KG1 (cell line): ENCODE measurements around the gene IL2.

Experiments used
- DNase-seq: peaks from one replicate; lab custom pipeline; 2025; lab: John Stamatoyannopoulos, UW

IL2 gene

DNA sequence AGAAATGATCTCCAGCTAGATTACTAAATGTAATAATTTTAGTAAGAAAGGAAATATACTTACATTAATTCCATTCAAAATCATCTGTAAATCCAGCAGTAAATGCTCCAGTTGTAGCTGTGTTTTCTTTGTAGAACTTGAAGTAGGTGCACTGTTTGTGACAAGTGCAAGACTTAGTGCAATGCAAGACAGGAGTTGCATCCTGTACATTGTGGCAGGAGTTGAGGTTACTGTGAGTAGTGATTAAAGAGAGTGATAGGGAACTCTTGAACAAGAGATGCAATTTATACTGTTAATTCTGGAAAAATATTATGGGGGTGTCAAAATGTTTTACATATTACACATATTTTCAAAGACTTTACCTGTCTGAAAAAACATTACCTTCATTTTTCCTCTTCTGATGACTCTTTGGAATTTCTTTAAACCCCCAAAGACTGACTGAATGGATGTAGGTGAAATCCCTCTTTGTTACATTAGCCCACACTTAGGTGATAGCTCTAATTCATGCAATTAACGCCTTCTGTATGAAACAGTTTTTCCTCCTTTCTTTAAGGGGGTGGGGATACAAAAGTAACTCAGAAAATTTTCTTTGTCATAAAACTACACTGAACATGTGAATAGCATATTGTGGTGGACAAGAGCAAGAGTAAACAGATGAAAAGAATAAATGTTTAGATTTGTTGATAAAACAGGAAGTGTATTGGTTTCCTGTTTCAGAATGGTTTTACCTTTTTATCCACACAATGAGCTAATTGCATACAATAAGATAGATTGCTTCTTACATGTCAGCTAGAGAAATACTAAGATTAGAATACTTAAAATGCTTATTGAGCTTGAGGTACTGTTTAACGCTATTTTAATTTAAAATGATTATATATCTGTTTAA lies at the start of gene IL2:
Gene IL2 (minus strand): TSS at position 495 of the 886 bp plus-strand sequence. CDS start 285 bp downstream, at position 210.
- no peak for DNase-seq

DNA sequence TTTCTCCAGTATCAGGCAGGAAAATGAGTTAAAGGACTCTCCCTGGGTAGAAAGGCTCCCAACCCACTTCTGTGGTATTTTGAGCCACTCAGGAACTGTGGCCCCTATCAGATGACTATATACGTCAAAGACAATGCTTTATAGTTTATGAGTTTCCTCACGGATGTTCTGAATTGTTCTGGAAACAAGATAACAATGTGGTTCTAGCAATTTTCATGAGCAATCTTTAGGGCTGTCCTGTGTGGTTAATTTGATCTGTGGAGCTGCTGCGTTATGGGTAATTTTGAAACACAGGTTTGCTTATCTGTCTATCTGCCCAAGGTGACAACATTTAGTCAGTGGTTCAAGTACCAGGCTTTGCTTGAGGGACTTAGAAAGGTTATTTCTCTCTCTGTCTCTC lies 46.7 kb upstream of the IL2 start:
- no peak for DNase-seq

DNA sequence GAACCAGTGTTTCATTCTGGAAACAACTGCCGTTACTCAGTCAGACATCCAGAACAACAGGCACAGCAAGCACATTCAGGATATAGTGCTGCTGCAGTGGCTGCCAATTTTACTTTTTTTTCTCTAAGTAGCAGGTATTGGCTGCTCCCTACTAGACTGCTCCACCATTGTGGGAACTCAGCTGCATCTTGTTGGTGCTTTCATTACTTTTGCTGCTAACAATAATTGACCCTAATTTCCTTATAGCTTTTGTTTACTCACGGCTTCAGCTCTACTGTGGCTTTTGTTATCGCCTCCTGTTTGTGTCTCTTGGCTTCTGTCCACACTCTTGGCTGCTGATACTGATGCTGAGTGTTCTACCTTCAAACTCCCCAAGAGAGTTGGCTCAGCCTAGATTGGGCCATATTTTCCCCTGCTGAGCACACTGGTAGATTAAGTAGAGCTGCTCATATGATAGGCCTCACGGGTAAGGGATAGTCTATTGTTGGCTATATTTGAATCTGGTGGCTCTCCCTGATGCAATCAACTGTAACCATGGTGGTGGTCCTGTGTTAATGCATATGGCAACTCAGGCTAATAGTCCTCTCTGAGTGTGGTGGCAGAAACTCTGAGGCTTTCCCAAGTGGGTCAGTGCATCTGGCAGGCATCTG lies 44.5 kb upstream of the IL2 start:
- DNase-seq, result no peak

DNA sequence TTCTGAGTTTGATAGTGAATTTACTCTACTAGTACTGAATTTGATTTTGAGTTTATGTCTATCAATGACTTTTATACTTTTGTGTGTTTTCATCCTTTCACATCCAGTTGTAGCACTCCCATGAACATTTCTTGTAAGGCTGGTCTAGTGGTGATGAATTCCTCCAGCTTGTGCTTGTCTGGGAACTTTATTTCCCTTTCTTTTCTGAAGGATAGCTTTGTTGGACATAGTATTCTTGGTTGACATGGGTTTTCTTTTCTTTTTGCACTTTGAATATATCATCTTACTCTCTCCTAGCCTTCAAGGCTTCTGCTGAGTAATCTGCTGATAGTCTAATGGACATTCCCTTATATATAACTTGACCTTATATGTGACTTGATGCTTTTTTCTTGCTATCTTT lies 32.5 kb upstream of the IL2 start:
- no peak for DNase-seq

DNA sequence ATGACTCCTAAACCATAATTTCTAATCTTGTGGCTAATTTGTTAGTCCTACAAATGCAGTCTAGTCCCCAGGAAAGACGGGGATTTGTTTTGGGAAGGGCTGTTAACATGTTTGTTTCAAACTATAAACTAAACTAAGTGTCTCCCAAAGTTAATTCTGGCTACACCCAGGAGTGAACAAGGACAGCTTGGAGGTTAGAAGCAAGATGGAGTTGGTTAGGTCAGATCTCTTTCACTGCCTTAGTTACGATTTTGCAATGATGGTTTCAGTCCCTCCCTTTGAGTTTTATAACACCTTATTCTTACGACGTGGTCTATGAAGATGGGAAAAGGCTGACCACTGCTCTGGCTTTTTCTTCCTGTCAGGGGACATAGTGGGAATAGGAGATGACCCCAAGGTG lies 27.0 kb upstream of the IL2 start:
- DNase-seq, result no peak

DNA sequence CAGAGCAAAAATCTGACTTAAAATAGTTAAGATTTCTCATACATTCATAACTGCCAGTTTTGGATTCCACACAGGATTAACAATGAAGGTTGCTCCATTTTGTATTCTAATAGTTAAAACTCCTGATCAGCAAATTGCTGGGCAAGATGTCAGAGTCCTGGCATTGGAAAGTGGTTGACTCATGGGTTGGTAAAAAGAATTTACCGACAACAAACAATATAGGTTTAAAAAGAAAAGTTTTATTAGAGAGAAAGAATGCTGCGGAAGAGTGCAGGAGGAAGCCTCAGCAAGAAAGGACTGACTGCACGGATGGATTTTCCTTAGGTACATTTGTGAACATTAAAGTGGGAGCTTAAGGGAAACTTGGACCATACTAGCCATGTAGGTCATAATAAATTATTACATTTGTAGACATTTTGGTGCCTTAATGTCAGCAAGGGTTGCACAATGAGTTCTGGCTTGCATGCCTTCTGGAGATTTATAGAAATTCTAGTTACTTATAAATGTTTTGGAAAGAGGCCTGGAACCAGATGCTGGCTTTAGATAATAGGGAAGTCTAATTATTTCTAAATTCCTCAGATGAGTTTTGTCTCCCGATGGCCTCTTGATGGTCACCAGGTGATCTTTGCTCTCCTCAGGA lies 25.4 kb upstream of the IL2 start:
- DNase-seq, result no peak

DNA sequence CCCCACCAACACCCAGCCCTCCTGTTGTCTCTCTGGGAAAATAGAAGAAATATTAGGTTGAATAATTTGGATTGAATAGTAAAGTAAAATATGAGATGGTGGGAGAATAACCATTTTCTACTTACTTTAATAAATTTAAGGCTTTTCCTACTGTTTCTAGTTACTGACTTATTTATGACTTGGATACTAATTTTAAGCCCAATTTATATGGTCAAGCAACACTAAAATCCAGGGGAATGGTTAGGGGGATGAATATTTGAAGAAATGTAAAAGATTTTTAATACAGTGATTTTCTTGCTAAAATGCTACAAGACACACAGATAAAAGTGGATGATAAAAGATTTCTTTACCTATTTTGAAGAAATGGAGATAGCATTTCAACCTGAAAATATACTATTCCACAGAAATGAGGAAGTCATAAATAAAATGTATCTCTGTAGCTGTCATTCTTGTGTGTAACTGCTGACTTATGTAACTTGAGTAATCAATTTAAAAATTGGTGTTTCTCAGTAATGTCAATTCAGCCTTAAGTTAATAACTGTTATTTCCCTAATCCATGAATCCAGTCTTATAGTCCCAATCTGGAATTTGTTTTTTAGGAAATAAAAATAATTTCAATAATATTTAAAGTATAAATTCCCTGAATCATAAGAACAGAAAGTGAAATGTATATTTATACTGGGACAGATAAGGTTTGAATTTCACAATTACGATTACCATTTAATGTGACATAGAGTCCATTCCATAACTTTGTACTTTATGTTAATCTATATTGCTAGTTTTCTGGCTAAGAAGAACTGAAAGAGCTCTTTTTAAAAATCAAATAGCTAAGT lies 24.3 kb upstream of the IL2 start:
- DNase-seq, result no peak

DNA sequence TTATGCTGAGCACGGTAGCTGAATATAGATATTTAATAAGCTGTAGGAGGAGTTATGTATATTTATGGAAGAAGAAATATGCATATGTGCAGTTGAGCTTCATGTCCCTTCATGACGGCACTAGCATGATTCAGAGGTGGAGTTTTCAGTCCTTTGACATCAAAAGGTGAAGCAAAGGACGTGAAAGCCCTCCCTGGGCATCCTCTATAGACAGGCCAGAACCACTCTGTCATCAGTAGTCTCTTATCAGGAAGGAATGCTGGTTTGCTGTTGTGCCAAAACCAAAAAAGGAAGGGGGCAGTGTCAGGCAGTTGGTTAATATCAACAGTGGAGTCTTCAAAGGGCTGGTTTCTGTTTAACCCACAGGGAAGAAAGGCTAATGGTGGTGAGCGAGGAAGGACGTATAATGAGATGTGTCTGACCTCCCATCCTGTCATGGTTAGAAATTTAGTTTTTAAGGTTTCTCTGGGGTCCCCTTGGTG lies 23.5 kb upstream of the IL2 start:
- DNase-seq, result no peak

DNA sequence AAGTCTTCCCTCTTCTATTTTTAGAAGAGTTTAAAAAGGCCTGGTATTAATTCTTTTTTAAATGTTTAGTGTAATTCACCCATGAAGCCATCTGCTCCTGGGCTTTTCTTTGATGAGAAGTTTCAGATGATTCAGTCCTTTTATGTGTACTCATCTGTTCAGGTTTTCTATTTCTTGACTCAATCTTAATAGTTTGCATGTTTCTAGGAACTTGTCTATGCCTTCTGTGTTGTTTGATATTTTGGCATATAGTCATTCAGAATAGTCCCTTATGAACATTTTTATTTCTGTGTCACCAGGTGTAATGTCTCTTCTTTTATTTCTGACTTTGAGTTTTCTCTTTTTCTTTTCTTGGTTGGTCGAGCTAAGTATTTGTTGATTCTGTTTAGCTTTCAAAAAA lies 20.2 kb upstream of the IL2 start:
- no peak for DNase-seq

DNA sequence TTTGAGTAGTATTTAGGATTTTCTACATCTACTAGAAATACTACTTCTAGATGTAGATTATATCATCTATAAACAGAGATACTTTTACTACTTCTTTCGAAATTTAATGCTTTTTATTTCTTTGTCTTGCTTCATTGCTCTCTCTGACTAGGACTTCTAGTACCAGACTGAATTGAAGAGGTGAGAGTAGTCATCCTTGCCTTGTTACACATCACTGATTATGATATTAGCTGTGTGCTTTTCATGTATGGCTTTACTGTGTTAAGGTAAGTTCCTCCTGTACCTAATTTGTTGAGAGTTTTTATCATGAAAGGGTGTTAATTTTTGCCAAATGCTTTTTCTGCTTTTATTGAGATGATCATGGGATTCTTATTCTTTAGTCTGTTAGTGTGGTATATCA lies 19.6 kb upstream of the IL2 start:
- DNase-seq, result no peak

DNA sequence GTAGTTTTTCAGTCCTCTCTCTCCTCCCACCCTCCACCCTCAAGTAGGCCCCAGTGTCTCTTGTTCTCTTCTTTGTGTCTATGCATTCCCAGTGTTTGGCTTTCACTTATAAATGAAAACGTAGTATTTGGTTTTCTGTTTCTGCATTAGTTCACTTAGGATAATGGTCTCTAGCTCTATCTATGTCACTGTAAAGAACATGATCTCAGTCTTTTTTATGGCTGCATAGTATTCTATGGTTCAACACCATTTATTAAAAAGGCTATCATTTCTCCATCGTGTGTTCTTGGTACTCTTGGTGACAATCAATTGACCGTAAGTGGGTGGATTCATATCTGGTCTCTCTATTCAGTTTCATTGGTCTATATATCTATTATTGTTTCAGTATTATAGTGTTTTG lies 18.7 kb upstream of the IL2 start:
- no peak for DNase-seq

DNA sequence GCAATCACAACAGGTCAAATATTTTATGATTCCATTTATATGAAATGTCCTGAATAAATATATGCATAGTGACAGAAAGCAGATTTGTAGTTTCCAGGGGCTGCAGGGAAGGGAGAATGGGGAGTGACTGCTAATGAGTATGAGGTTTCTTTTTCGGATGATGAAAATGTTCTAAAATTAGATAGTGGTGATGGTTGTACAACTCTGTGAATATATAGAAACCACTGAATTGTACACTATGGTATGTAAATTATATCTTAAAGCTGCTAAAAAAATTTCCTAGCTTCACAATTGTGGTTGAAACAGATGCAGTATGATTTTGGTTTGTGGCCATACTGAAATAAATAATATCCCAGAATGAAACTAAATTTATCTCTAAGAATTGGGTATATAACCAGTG lies 12.9 kb upstream of the IL2 start:
- DNase-seq, result no peak

DNA sequence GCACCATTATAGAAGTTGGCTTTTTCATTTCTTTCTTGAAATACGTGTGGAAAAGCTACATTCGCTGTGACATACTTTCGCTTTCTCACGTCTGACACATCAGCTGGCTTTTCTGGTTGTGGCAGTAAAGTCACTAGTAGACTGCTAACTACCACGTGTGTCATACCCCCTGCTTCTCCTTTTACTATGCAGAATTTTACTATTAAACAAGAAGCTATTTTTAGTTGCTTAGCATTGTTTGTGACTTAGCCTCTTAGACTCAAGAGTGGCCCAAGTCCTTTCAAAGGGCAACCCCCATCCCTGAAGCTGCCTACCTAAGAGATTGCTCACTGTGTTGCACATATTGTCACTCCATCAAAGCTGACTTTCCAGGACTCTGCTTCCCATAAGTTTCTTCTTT lies 2.1 kb upstream of the IL2 start:
- no peak for DNase-seq

DNA sequence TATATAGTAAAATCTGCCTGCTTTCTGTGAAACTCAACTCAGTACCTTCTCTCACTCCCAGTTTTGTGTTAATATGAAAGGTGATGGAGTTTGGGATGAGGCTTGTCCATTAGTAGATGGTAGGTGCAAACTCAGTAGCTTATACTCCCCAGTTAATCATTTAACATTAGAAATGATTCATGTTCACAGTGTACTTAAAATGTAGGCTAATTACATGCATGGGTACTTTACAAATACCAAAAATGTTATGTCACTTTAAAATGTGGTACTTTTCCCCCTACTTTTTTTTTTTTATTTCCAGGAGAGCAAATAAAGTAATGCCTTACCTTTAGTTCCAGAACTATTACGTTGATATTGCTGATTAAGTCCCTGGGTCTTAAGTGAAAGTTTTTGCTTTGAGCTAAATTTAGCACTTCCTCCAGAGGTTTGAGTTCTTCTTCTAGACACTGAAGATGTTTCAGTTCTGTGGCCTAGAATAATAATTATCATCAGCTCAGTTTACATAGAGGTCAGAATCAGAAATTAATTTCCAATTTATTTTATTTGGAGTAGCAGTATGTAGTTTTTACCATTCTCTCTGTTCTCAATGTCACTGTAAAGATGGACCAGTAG lies 3.0 kb downstream of the IL2 start:
- no peak for DNase-seq

DNA sequence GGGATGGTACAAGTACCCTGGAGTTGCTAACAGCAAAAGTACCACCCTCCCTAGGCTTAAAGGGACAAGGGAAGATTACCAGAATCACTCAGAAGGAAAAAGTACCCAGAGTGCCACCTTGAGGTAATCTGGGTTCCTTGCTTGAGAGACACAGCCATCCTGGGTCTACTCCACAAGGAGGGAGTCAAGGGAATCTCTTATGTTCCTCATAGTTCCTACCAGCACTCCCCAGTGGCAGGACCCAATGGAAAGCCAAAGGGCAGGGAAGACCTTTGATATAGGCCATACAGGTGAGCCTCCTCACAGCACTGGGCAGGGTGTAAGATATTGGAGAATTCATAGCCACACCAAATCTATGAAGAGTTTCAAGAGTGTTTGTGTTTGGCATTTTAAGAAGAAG lies 5.7 kb downstream of the IL2 start:
- no peak for DNase-seq

DNA sequence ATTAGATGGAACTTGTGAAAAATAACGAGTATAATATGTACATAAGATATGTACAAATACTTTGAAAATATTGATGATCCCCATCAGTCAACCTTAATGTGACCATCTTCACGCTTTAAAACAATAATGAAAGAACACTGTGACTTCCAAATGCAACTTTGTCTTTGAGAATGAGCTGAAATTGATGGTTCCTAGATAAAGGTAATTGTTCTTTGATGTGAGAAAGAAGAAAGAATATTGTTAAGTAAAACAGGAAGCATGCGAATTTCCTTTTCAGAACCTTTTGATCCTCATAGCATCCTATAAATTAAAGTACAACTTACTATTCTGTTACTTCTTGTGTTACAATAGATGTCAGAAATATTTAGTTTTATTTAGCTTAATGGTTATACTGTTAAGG lies 22.2 kb downstream of the IL2 start:
- DNase-seq, result no peak

DNA sequence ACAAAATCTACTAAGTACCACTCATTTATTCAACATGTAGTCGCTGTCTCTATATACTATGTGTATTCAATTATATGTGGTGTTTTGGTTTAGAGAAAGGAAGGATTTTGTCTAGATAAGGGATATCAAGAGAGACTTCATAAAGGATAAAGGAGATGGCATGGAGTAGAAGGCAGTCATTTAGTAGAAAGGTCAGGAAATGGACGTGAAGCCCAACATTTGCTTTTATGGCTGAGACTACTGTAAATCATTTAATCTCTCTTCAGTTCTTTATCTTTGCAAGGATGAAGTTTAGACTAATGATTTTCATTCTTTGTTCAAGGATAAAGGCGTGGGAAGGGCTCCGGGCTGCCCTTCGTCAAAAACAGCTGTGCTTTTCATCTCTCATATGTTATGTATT lies 25.2 kb downstream of the IL2 start:
- DNase-seq, result no peak

DNA sequence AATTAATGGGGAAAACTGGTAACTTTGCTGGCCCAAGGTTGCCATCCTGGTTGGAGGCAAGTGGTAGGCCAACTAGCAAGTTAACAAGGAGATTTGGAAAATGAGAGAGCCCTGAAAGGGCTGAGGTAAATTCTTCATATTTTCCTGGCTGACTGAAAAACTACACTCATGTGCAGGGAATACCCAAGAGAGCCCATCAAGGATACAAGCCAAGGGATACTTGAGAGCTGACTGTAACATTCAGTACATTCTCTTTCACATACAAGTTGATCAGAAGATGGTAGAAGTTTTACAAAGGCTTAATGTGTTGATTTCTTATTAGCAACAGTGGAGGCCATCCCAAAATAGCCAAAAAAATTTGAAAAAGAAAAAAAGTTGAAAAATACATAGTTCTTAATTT lies 33.3 kb downstream of the IL2 start:
- no peak for DNase-seq

DNA sequence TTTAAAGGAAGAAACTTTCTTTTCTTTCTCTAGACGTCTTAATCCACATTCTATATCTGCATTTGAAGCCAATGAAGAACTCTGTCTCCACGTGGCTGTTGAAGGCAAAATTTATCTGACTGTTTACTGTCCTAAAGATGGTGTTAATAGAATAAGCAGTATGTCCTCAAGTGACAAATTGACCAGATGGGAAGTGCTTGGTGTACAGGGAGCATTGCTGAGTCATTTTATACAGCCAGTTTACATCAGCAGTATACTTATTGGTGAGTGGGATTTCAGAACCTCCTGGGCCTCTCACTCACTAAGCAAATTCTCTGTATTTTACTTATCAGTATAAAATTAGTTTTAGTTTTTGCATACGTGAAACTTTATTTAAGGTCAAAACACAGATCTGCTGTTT lies 44.0 kb downstream of the IL2 start:
- DNase-seq, result no peak

DNA sequence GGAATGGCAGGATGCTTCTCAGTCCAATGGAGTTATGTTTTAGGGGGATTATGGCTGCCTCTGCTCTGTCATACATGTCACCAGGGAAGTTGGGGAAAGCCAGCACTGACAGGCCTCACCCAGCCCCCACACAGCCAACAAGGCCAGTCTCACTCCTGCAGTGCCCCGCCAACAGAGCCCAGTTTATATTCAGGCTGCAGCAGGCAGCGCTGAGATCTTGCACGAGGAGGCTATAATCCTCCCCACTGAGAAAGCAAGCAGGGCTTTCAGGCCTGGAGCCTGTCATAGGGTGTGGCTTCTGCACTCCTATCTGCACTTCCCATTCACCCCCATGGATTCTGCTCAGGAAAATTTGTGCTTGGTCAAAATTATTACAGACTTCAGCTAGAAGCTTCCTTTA lies 52.7 kb downstream of the IL2 start:
- no peak for DNase-seq
